ENCODE measurements around the gene RPS6KA2. TPM values are rescaled to one million over a fixed set of nuclear protein-coding genes. Genes with fewer than 3 reads are reported as not detected.
A peak's percentile ranks its signal among the peaks of the same experiment; 100 is the strongest.

Gene RPS6KA2
- total RNA-seq, 1 experiment from 2014 or later: 12.3 TPM

GRCh38 chr6:166460473-166461437 lies 166.3 kb downstream of the RPS6KA2 start:
- Histone ChIP-seq H3K23me2 (ENCODE audit: insufficient read length, low read depth, low read length, poor library complexity, severe bottlenecking) (no peaks in the 10 kb centered on the region), H3K79me1 (ENCODE audit: insufficient read depth, low read depth, low read length, poor library complexity, severe bottlenecking) (no peaks in the 10 kb centered on the region), H2AK5ac (ENCODE audit: insufficient read length, low read length) (no peak overlapping the region), H3K4ac (ENCODE audit: low read depth, low read length) (no peak overlapping the region), H4K5ac (ENCODE audit: insufficient read length, low read depth, low read length) (no peak overlapping the region), H3K9me3 (ENCODE audit: control insufficient read depth, low read depth, low read length) (no peaks in the 10 kb centered on the region), H3K23ac (ENCODE audit: insufficient read length, low read depth, low read length) (no peak overlapping the region), H4K8ac (replicated peaks; ENCODE audit: insufficient read length, low read depth, low read length) (no peak overlapping the region), H3K27ac (ENCODE audit: insufficient read length, low read depth, low read length) (no peak overlapping the region), H3K4me2 (ENCODE audit: insufficient read depth, insufficient read length, low read length) (no peak overlapping the region), H3K27me3 (ENCODE audit: insufficient read depth, low read length) (no peaks in the 10 kb centered on the region), H2BK12ac (ENCODE audit: insufficient read length, low read depth, low read length) (no peak overlapping the region), H2BK5ac (ENCODE audit: insufficient read length, low read length) (no peak overlapping the region), H4K91ac (ENCODE audit: insufficient read length, low read depth, low read length) (no peak overlapping the region), H3K56ac (ENCODE audit: insufficient read length, low read depth, low read length) (no peak overlapping the region), H3K4me1 (ENCODE audit: insufficient read depth, low read length) (no peaks in the 10 kb centered on the region), H3T11ph (ENCODE audit: low read length) (no peak overlapping the region), H2BK15ac (ENCODE audit: low read depth, low read length) (no peak overlapping the region), H4K20me1 (ENCODE audit: control insufficient read depth, insufficient read depth, insufficient read length) (no peaks in the 10 kb centered on the region), H2AFZ (ENCODE audit: low read length) (no peak overlapping the region), H3K79me2 (ENCODE audit: insufficient read depth, low read length) (no peaks in the 10 kb centered on the region), H3K18ac (ENCODE audit: insufficient read length, low read depth, low read length) (no peak overlapping the region), H2BK20ac (ENCODE audit: low read depth, low read length, poor library complexity, severe bottlenecking) (no peak overlapping the region), H2BK120ac (ENCODE audit: low read depth, low read length, poor library complexity, severe bottlenecking) (no peak overlapping the region), H3K9ac (ENCODE audit: extremely low read depth, insufficient read length, low read length) (no peak overlapping the region), H3K14ac (ENCODE audit: insufficient read depth, low read length) (no peak overlapping the region; the same call in 1 of the 2 replicates)
- WGBS (ENCODE audit: extremely low coverage, insufficient read length, low lambda C conversion rate): no CpG with 5 or more reads among the region's 25 CpGs
- Mint-ChIP-seq H3K36me3 (ENCODE audit: insufficient read depth in 1 of 3, low read depth in 3 of 3) (peaks cover 14 to 18% (median 14%) of the 10 kb centered on the region in 3 experiments), H3K27me3 (ENCODE audit: low read depth) (no peaks in the 10 kb centered on the region), H3K27ac (peak overlapping the region in 2 of 3 experiments; percentile 34 to 76; a peak in 2 of 7 replicates), H3K4me1 (peaks cover 5 to 12% of the 10 kb centered on the region in 2 experiments; a peak in 3 of 4 replicates), H3K9me3 (peaks cover 4% of the 10 kb centered on the region in 2 experiments; a peak in 3 of 5 replicates), H3K4me3 (no peak overlapping the region)
- no peak for TF ChIP-seq CTCF (conservative IDR thresholded peaks at IDR 0.05)
- no peak for DNase-seq
